HEK293 (cell line): ENCODE results near the gene PLXNA3.

Experiments used
- CTCF ChIA-PET: fragments of 350-600 bp; formaldehyde crosslinking; extraction: SDS; loops from one replicate; lab custom pipeline; 2021; ENCODE audit warnings: antibody characterized with exemption; lab: Yijun Ruan, JAX
- POLR2A ChIA-PET: fragments of 300-600 bp; formaldehyde crosslinking; extraction: SDS; loops from one replicate; lab custom pipeline; 2020; ENCODE audit warnings: antibody characterized with exemption, inconsistent platforms; lab: Yijun Ruan, JAX
- H3K27ac ChIP-seq: fragments of 200-500 bp; sonication (Bioruptor generic); 2 replicates; pipeline ENCODE4 v1.5.1; 2014; ENCODE audit warnings: low read depth, low read length, control low read depth, inconsistent platforms; ENCODE audit errors: extremely low read depth
- H3K36me3 ChIP-seq, 2 experiments: fragments of 200-500 bp in 1 of 2; sonication (Bioruptor generic) in 1 of 2; 1 replicate in 1 of 2; 2 replicates in 1 of 2; pipeline ENCODE4 v1.5.1; 2014 to 2017; ENCODE audit warnings: inconsistent platforms in 2 of 2, low read length in 2 of 2; ENCODE audit not compliant: control insufficient read depth in 2 of 2, insufficient read depth in 1 of 2
- H3K4me1 ChIP-seq: fragments of 200-500 bp; sonication (Bioruptor generic); 2 replicates; pipeline ENCODE4 v1.5.1; 2014; ENCODE audit warnings: mild to moderate bottlenecking, low read length, inconsistent platforms; ENCODE audit not compliant: control insufficient read depth, insufficient read depth
- H3K4me3 ChIP-seq: 2 replicates; pipeline ENCODE4 v1.5.1; 2011; ENCODE audit warnings: low read depth, mild to moderate bottlenecking, control low read depth, low read length, moderate library complexity
- H3K9me3 ChIP-seq: fragments of 200-500 bp; sonication (Bioruptor generic); 2 replicates; pipeline ENCODE4 v1.5.1; 2014; ENCODE audit warnings: low read depth, low read length, inconsistent platforms; ENCODE audit not compliant: control insufficient read depth, insufficient read depth
- GLIS2 ChIP-seq: fragments of 450-650 bp; formaldehyde crosslinking; IDR thresholded peaks from 2 replicates; pipeline ENCODE4 v1.5.1; 2016; ENCODE audit warnings: missing biosample characterization, missing genetic modification characterization
- KLF1 ChIP-seq: fragments of 450-650 bp; formaldehyde crosslinking; IDR thresholded peaks from 2 replicates; pipeline ENCODE4 v1.5.1; 2016; ENCODE audit warnings: missing biosample characterization, missing genetic modification characterization
- MEIS1 ChIP-seq: sonication (generic); formaldehyde crosslinking; IDR thresholded peaks from 2 replicates; pipeline ENCODE4 v1.8.1; 2022; ENCODE audit warnings: missing genetic modification reagents, mild to moderate bottlenecking, borderline replicate concordance
- OSR2 ChIP-seq: fragments of 450-650 bp; formaldehyde crosslinking; IDR thresholded peaks from 2 replicates; pipeline ENCODE4 v1.5.1; 2016; ENCODE audit warnings: missing biosample characterization, missing genetic modification characterization
- PRDM2 ChIP-seq: fragments of 450-650 bp; formaldehyde crosslinking; IDR thresholded peaks from 2 replicates; pipeline ENCODE4 v1.5.1; 2016; ENCODE audit warnings: missing biosample characterization, missing genetic modification characterization, borderline replicate concordance
- PRDM6 ChIP-seq: fragments of 450-650 bp; formaldehyde crosslinking; IDR thresholded peaks from 2 replicates; pipeline ENCODE4 v1.5.1; 2017; ENCODE audit warnings: missing biosample characterization, missing genetic modification characterization
- ZBTB44 ChIP-seq: fragments of 450-650 bp; IDR thresholded peaks from 2 replicates; pipeline ENCODE4 v1.5.1; 2018; ENCODE audit warnings: missing biosample characterization, mild to moderate bottlenecking, missing genetic modification characterization
- ZBTB8A ChIP-seq: fragments of 450-650 bp; formaldehyde crosslinking; IDR thresholded peaks from 2 replicates; pipeline ENCODE4 v1.5.1; 2016; ENCODE audit warnings: missing biosample characterization, missing genetic modification characterization
- ZNF157 ChIP-seq: fragments of 450-650 bp; formaldehyde crosslinking; IDR thresholded peaks from 2 replicates; pipeline ENCODE4 v1.5.1; 2016; ENCODE audit warnings: missing biosample characterization, missing genetic modification characterization
- ZNF16 ChIP-seq: fragments of 450-650 bp; formaldehyde crosslinking; IDR thresholded peaks from 2 replicates; pipeline ENCODE4 v1.5.1; 2016; ENCODE audit warnings: low read depth, missing biosample characterization, missing genetic modification characterization
- ZNF354C ChIP-seq: fragments of 450-650 bp; formaldehyde crosslinking; IDR thresholded peaks from 2 replicates; pipeline ENCODE4 v1.5.1; 2016; ENCODE audit warnings: missing biosample characterization, missing genetic modification characterization, low read depth, borderline replicate concordance
- ZNF398 ChIP-seq: fragments of 450-650 bp; formaldehyde crosslinking; IDR thresholded peaks from 2 replicates; pipeline ENCODE4 v1.5.1; 2017; ENCODE audit warnings: missing biosample characterization, missing genetic modification characterization
- ZNF423 ChIP-seq: fragments of 450-650 bp; formaldehyde crosslinking; IDR thresholded peaks from 2 replicates; pipeline ENCODE4 v1.5.1; 2016; ENCODE audit warnings: missing biosample characterization, missing genetic modification characterization
- ZNF449 ChIP-seq: fragments of 450-650 bp; formaldehyde crosslinking; IDR thresholded peaks from 2 replicates; pipeline ENCODE4 v1.5.1; 2017; ENCODE audit warnings: missing biosample characterization, mild to moderate bottlenecking, missing genetic modification characterization, moderate library complexity
- ZNF48 ChIP-seq: fragments of 450-650 bp; formaldehyde crosslinking; IDR thresholded peaks from 2 replicates; pipeline ENCODE4 v1.5.1; 2016; ENCODE audit warnings: missing biosample characterization, missing genetic modification characterization
- ZNF561 ChIP-seq: fragments of 450-650 bp; IDR thresholded peaks from 2 replicates; pipeline ENCODE4 v1.5.1; 2018; ENCODE audit warnings: missing biosample characterization, missing genetic modification characterization, borderline replicate concordance
- ZNF600 ChIP-seq: fragments of 450-650 bp; formaldehyde crosslinking; IDR thresholded peaks from 2 replicates; pipeline ENCODE4 v1.5.1; 2016; ENCODE audit warnings: missing biosample characterization, missing genetic modification characterization
- ZNF654 ChIP-seq: fragments of 450-650 bp; formaldehyde crosslinking; IDR thresholded peaks from 2 replicates; pipeline ENCODE4 v1.5.1; 2016; ENCODE audit warnings: low read depth, missing biosample characterization, missing genetic modification characterization
- ZNF664 ChIP-seq: fragments of 450-650 bp; formaldehyde crosslinking; IDR thresholded peaks from 2 replicates; pipeline ENCODE4 v1.5.1; 2016; ENCODE audit warnings: missing biosample characterization, missing genetic modification characterization
- ZNF768 ChIP-seq: fragments of 450-650 bp; formaldehyde crosslinking; IDR thresholded peaks from 2 replicates; pipeline ENCODE4 v1.5.1; 2018; ENCODE audit warnings: missing biosample characterization, mild to moderate bottlenecking, missing genetic modification characterization
- ZSCAN18 ChIP-seq: fragments of 450-650 bp; formaldehyde crosslinking; IDR thresholded peaks from 2 replicates; pipeline ENCODE4 v1.5.1; 2016; ENCODE audit warnings: missing biosample characterization, missing genetic modification characterization
- ZSCAN30 ChIP-seq: fragments of 450-650 bp; IDR thresholded peaks from 2 replicates; pipeline ENCODE4 v1.5.1; 2018; ENCODE audit warnings: missing biosample characterization, mild to moderate bottlenecking, missing genetic modification characterization, moderate library complexity

PLXNA3 gene

GRCh38 chrX:154526901-154527675 lies 69.0 kb downstream of the PLXNA3 start:
- Histone ChIP-seq H3K36me3 (peaks cover 0 to 12% of the 10 kb centered on the region in 2 experiments; a peak in 1 of 3 replicates), H3K4me3 (peak overlapping the region; percentile 19), H3K4me1 (0 out of 2 replicates have a peak, but pooled peaks cover 2% of the 10 kb centered on the region), H3K9me3 (no peaks in the 10 kb centered on the region), H3K27ac (peak overlapping the region; percentile 57)
- ChIA-PET POLR2A (interaction anchor here (0.6 to 1.7 kb wide), 10 partner anchors 11 to 513 kb away, joined by 3 to 15 read pairs (median 3); partner anchors contain the start of genes EMD, FAM3A, FLNA and SLC10A3), CTCF (interaction anchor here (0.6 to 1.6 kb wide), 24 partner anchors 8 to 1488 kb away, joined by 3 to 11 read pairs (median 4); partner anchors contain the start of genes DNASE1L1, FLNA, RPL10 and SLC10A3)
- TF ChIP-seq ZNF600 (tag by site-specific recombination) (0 out of 2 replicates have a peak, but pooled peaks have one; percentile 34), GLIS2 (no peak), ZSCAN18 (tag by site-specific recombination) (no peak), PRDM2 (no peak), ZNF16 (tag by site-specific recombination) (no peak), ZNF423 (tag by site-specific recombination) (no peak), ZBTB44 (tag by site-specific recombination) (no peak), ZNF449 (tag by site-specific recombination) (no peak), OSR2 (tag by site-specific recombination) (no peak), ZNF654 (no peak), ZSCAN30 (tag by site-specific recombination) (peak; percentile 9; the same call in 1 of the 2 replicates), ZNF561 (peak; percentile 32; the same call in 1 of the 2 replicates), ZNF398 (tag by site-specific recombination) (no peak), KLF1 (tag by site-specific recombination) (no peak), ZNF768 (tag by site-specific recombination) (no peak), ZNF664 (tag by site-specific recombination) (no peak), ZBTB8A (tag by site-specific recombination) (no peak), PRDM6 (tag by site-specific recombination) (no peak), MEIS1 (CRISPR knock-in tag) (no peak), ZNF48 (tag by site-specific recombination) (no peak), ZNF354C (tag by site-specific recombination) (no peak), ZNF157 (tag by site-specific recombination) (no peak)
